ENCODE data around the gene OR51B2.

- no peak for TF ChIP-seq CTCF (IDR thresholded peaks at IDR 0.05; ENCODE audit: low read length)
- no peak for TF ChIP-seq EZH2 (optimal IDR thresholded peaks at IDR 0.05; ENCODE audit: low read depth, low read length)
These were observed 38.3 kb downstream of the OR51B2 start for GRCh38 chr11:5285703-5286340.

Data from MM.1S (cell line).